DND-41 (cell line): ENCODE measurements around the gene RBM47.

Experiments used
- CTCF ChIP-seq: IDR thresholded peaks from 2 replicates; pipeline ENCODE4 v1.5.1; 2012; ENCODE audit warnings: borderline replicate concordance, low read length, moderate library complexity, mild to moderate bottlenecking; ENCODE audit not compliant: poor library complexity, severe bottlenecking; ENCODE audit errors: extremely low read depth
- EZH2 ChIP-seq: IDR thresholded peaks from 3 replicates; pipeline ENCODE4 v1.6.1; 2012; ENCODE audit warnings: borderline replicate concordance, low read depth, mild to moderate bottlenecking, moderate library complexity, low read length, inconsistent platforms; ENCODE audit not compliant: severe bottlenecking

GRCh38 chr4:40500781-40501180 is 128.9 kb downstream of the RBM47 start:
- TF ChIP-seq EZH2 (no peak), CTCF (no peak)
